HG03354 (cell line): ENCODE measurements around the gene MACIR.
"Not testable (repeated sequence)": the region's sequence is repeated elsewhere in the genome, so short reads cannot be mapped to it uniquely, and the experiment has no call there.

Source experiments
- ATAC-seq: cut with Tn5 transposase; IDR thresholded peaks from one replicate; pipeline ENCODE4 v1.9.1; 2021; ENCODE audit warnings: mild to moderate bottlenecking; ENCODE audit not compliant: unreplicated experiment, poor library complexity, severe bottlenecking

Gene MACIR

GRCh38 chr5:103258368-103258956 is at the start of gene MACIR:
Gene MACIR (plus strand): TSS chr5:103258763. CDS start chr5:103275920, 17,157 bp downstream.
- peak; percentile 81 for ATAC-seq

- no peak for ATAC-seq
Observed at GRCh38 chr5:103209065-103209464, 49.5 kb upstream of the MACIR start.

- no peak for ATAC-seq
Observed at GRCh38 chr5:103210952-103211351, 47.6 kb upstream of the MACIR start.

- peak; percentile 90 for ATAC-seq
Observed at GRCh38 chr5:103211576-103212561, 46.7 kb upstream of the MACIR start.

GRCh38 chr5:103216137-103216536 is 42.4 kb upstream of the MACIR start:
- ATAC-seq, result no peak

- no peak for ATAC-seq
Observed at GRCh38 chr5:103216697-103217096, 41.9 kb upstream of the MACIR start.

GRCh38 chr5:103217101-103217500 is 41.5 kb upstream of the MACIR start:
- ATAC-seq, result no peak

GRCh38 chr5:103218164-103218563 is 40.4 kb upstream of the MACIR start:
- no peak for ATAC-seq

- not testable (repeated sequence) for ATAC-seq
Observed at GRCh38 chr5:103219074-103219473, 39.5 kb upstream of the MACIR start.

- ATAC-seq, result no peak
Observed at GRCh38 chr5:103223031-103223955, 35.3 kb upstream of the MACIR start.

- peak; percentile 96 for ATAC-seq
Observed at GRCh38 chr5:103224118-103224893, 34.3 kb upstream of the MACIR start.

GRCh38 chr5:103224894-103225246 is 33.7 kb upstream of the MACIR start:
- no peak for ATAC-seq

- ATAC-seq, result no peak
Observed at GRCh38 chr5:103228061-103228460, 30.5 kb upstream of the MACIR start.

- no peak for ATAC-seq
Observed at GRCh38 chr5:103228588-103228987, 30.0 kb upstream of the MACIR start.

- ATAC-seq, result peak; percentile 85
Observed at GRCh38 chr5:103232393-103232999, 26.1 kb upstream of the MACIR start.

GRCh38 chr5:103234239-103234975 is 24.2 kb upstream of the MACIR start:
- ATAC-seq, result no peak

- ATAC-seq, result no peak
Observed at GRCh38 chr5:103235891-103236290, 22.7 kb upstream of the MACIR start.

- no peak for ATAC-seq
Observed at GRCh38 chr5:103237778-103238177, 20.8 kb upstream of the MACIR start.
